K562 (cell line): Measurements from ENCODE around the gene UNKL.

Source experiments
- ATF7 ChIP-seq: fragments of 450-650 bp; IDR thresholded peaks from 2 replicates; pipeline ENCODE4 v1.7.1; 2014; ENCODE audit warnings: mild to moderate bottlenecking, moderate library complexity
- BACH1 ChIP-seq: fragments of 200-800 bp; sonication (Bioruptor generic); IDR thresholded peaks from 2 replicates; pipeline ENCODE4 v1.6.1; 2016; ENCODE audit warnings: missing genetic modification characterization, missing compliant biosample characterization
- E2F3 ChIP-seq: fragments of 250-450 bp; sonication (Bioruptor Pico); IDR thresholded peaks from 2 replicates; pipeline ENCODE4 v1.4.0; 2020; ENCODE audit warnings: mild to moderate bottlenecking
- EGR1 ChIP-seq: fragments of 450-650 bp; conservative IDR thresholded peaks from 2 replicates; pipeline ENCODE4 v1.6.1; 2017; ENCODE audit warnings: mild to moderate bottlenecking
- EZH2 ChIP-seq: IDR thresholded peaks from 2 replicates; pipeline ENCODE4 v1.6.1; 2012; ENCODE audit warnings: low read depth, mild to moderate bottlenecking, inconsistent platforms, low read length, borderline replicate concordance
- FOXK1 ChIP-seq: sonication (generic); formaldehyde crosslinking; IDR thresholded peaks from 2 replicates; pipeline ENCODE4 v1.8.0; 2022; ENCODE audit warnings: missing genetic modification reagents, mild to moderate bottlenecking, borderline replicate concordance
- PCBP2 ChIP-seq: fragments of 200-400 bp; formaldehyde crosslinking; IDR thresholded peaks from 2 replicates; pipeline ENCODE4 v1.6.1; 2018; ENCODE audit warnings: low read length, low read depth, mild to moderate bottlenecking, moderate library complexity; ENCODE audit not compliant: poor library complexity, severe bottlenecking
- POLR2A ChIP-seq: fragments of 450-650 bp; conservative IDR thresholded peaks from 2 replicates; pipeline ENCODE4 v1.6.1; 2016
- TCF15 ChIP-seq: fragments of 250-450 bp; sonication (Bioruptor Pico); IDR thresholded peaks from 2 replicates; pipeline ENCODE4 v1.8.0; 2022; ENCODE audit warnings: moderate library complexity, mild to moderate bottlenecking, inconsistent platforms
- TEAD4 ChIP-seq, 2 experiments: sonication (generic) in 1 of 2; formaldehyde crosslinking in 1 of 2; IDR thresholded peaks; 2 replicates each; pipeline versions ENCODE4 v1.6.1 to v1.8.0; 2012 to 2022; ENCODE audit warnings: borderline replicate concordance in 1 of 2, inconsistent platforms in 1 of 2, low read length in 1 of 2, mild to moderate bottlenecking in 1 of 2, missing genetic modification reagents in 1 of 2
- ZFX ChIP-seq: sonication (generic); formaldehyde crosslinking; IDR thresholded peaks from 2 replicates; pipeline ENCODE4 v1.8.0; 2022; ENCODE audit warnings: mild to moderate bottlenecking, missing genetic modification reagents, moderate library complexity
- ZKSCAN1 ChIP-seq: fragments of 150-350 bp; IDR thresholded peaks from 2 replicates; pipeline ENCODE4 v1.6.1; 2016; ENCODE audit warnings: low read depth, low read length
- ZNF197 ChIP-seq: fragments of 200-800 bp; sonication (Bioruptor generic); IDR thresholded peaks from 2 replicates; pipeline ENCODE4 v1.6.1; 2016; ENCODE audit warnings: low read depth, missing genetic modification characterization, missing compliant biosample characterization

GRCh38 chr16:1375741-1376410, 38.6 kb downstream of the UNKL start:
- TF ChIP-seq EZH2 (no peak), ZFX (CRISPR knock-in tag) (no peak), ZKSCAN1 (no peak), POLR2A (no peak), ATF7 (no peak), PCBP2 (no peak), EGR1 (no peak), ZNF197 (CRISPR knock-in tag) (no peak), TCF15 (CRISPR knock-in tag) (no peak), E2F3 (CRISPR knock-in tag) (no peak), FOXK1 (CRISPR knock-in tag) (no peak), BACH1 (tag) (no peak), TEAD4 (IDR thresholded peaks at IDR 0.05; ENCODE audit: low read length) (no peak), TEAD4 (CRISPR knock-in tag; IDR thresholded peaks at IDR 0.05; ENCODE audit: borderline replicate concordance) (no peak)
